Loucy (cell line): Measurements from ENCODE around the gene C6.

Experiments
- CTCF ChIP-seq: fragments of 200-600 bp; sonication (generic); conservative IDR thresholded peaks from 2 replicates; pipeline ENCODE4 v1.5.1; 2014; ENCODE audit warnings: mild to moderate bottlenecking, antibody characterized with exemption, low read length
- EZH2phosphoT487 ChIP-seq: fragments of 200-600 bp; IDR thresholded peaks from 2 replicates; pipeline ENCODE4 v1.6.1; 2018; ENCODE audit warnings: antibody characterized with exemption, mild to moderate bottlenecking, moderate library complexity, borderline replicate concordance

DNA sequence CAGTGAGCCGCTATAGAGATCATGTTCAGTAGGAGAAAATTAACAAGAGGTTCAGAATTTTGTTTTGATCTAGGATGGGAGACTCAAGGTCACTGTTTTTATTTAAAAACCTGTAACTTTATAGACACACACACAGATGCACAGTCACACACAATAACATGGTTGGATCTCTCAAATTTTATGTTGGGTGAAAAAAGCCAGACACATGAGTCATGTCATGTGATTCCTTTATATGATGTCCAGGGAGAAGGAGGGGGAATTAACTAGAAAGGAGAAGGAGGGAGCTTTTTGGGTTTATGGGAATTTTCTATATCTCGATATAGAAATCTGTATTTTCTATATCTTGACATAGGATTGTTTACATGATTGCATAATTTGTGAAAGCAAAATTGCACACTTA, 17.1 kb downstream of the C6 start:
- TF ChIP-seq CTCF (no peak), EZH2phosphoT487 (no peak)
